Measurements from ENCODE around the gene GABRB1.

GRCh38 chr4:47068986-47069385 is 37.6 kb downstream of the GABRB1 start:
- TF ChIP-seq CTCF (IDR thresholded peaks at IDR 0.05; ENCODE audit: poor library complexity) (no peak), EZH2 (IDR thresholded peaks at IDR 0.05; ENCODE audit: borderline replicate concordance) (no peak), EZH2phosphoT487 (IDR thresholded peaks at IDR 0.05; ENCODE audit: low read depth, severe bottlenecking, unreplicated experiment) (no peak)
